H1 (cell line): ENCODE results near the gene DIP2B. TPM values are rescaled to one million over a fixed set of nuclear protein-coding genes. Genes with fewer than 3 reads are reported as not detected.

ENCODE experiments used
- CTCF ChIA-PET: fragments of 300-600 bp; sonication (Branson Sonifier 250); formaldehyde crosslinking; loops from one replicate; lab custom pipeline; 2021; ENCODE audit not compliant: partially characterized antibody; lab: Charles Lee
- POLR2A ChIA-PET: fragments of 300-600 bp; sonication (Branson Sonifier 250); formaldehyde crosslinking; loops from one replicate; lab custom pipeline; 2021; ENCODE audit warnings: inconsistent platforms; ENCODE audit not compliant: partially characterized antibody; lab: Charles Lee
- DNase-seq, 2 experiments: peaks; one replicate each; pipeline versions ENCODE4 v3.0.0 to v3.0.0-alpha.2; 2010 to 2022; ENCODE audit warnings: low spot score in 2 of 2, low read depth in 1 of 2, mixed read lengths in 1 of 2
- FAIRE-seq: peaks from 2 replicates; lab custom pipeline; 2011; peaks lifted over from hg19 to GRCh38; lab: Jason Lieb, UNC
- H2AFZ ChIP-seq: 2 replicates; pipeline ENCODE4 v1.8.1; 2012; ENCODE audit warnings: low read length, inconsistent platforms
- H2AK5ac ChIP-seq: 2 replicates; pipeline ENCODE4 v1.6.1; 2013; ENCODE audit warnings: low read depth, low read length
- H2BK120ac ChIP-seq: replicated peaks from 2 replicates; pipeline ENCODE3; 2013; ENCODE audit warnings: low read depth, low read length, inconsistent platforms
- H2BK12ac ChIP-seq: 2 replicates; pipeline ENCODE4 v1.6.1; 2013; ENCODE audit warnings: low read depth, low read length
- H2BK15ac ChIP-seq: 2 replicates; pipeline ENCODE4 v1.6.1; 2013; ENCODE audit warnings: low read length
- H2BK20ac ChIP-seq: 2 replicates; pipeline ENCODE4 v1.6.1; 2013; ENCODE audit warnings: low read length
- H2BK5ac ChIP-seq: 2 replicates; pipeline ENCODE4 v1.6.1; 2013; ENCODE audit warnings: low read depth, low read length
- H3K14ac ChIP-seq: 2 replicates; pipeline ENCODE4 v1.6.1; 2013; ENCODE audit warnings: inconsistent platforms; ENCODE audit not compliant: insufficient read length
- H3K18ac ChIP-seq: 2 replicates; pipeline ENCODE4 v1.6.1; 2013; ENCODE audit warnings: low read length; ENCODE audit errors: extremely low read depth
- H3K23ac ChIP-seq: 2 replicates; pipeline ENCODE4 v1.6.1; 2013; ENCODE audit warnings: inconsistent platforms; ENCODE audit not compliant: insufficient read length
- H3K23me2 ChIP-seq: 2 replicates; pipeline ENCODE4 v1.6.1; 2013; ENCODE audit warnings: low read depth, low read length
- H3K27ac ChIP-seq: 2 replicates; pipeline ENCODE4 v1.6.1; 2011; ENCODE audit warnings: low read depth, low read length, inconsistent platforms
- H3K27me3 ChIP-seq, 4 experiments: replicated peaks in 1 of 4; 1 replicate in 1 of 4; 2 replicates in 3 of 4; pipeline versions ENCODE4 v1.6.1 to v1.8.1; 2011 to 2013; ENCODE audit warnings: low read length in 3 of 4, mild to moderate bottlenecking in 3 of 4, inconsistent platforms in 2 of 4, mixed read lengths in 2 of 4, moderate library complexity in 1 of 4; ENCODE audit not compliant: control insufficient read depth in 3 of 4, insufficient read depth in 3 of 4; ENCODE audit errors: extremely low read depth in 1 of 4
- H3K36me3 ChIP-seq, 4 experiments: 2 replicates each; pipeline versions ENCODE4 v1.6.1 to v1.8.1; 2011 to 2013; ENCODE audit warnings: mild to moderate bottlenecking in 4 of 4, low read length in 3 of 4, moderate library complexity in 2 of 4, control low read depth in 1 of 4, inconsistent platforms in 1 of 4; ENCODE audit not compliant: insufficient read depth in 4 of 4, control insufficient read depth in 2 of 4
- H3K4ac ChIP-seq: replicated peaks from 2 replicates; pipeline ENCODE3; 2013; ENCODE audit warnings: low read length, low read depth, mixed read lengths, inconsistent platforms; ENCODE audit not compliant: insufficient read length
- H3K4me1 ChIP-seq, 4 experiments: replicated peaks in 1 of 4; 1 replicate in 1 of 4; 2 replicates in 3 of 4; pipeline versions ENCODE4 v1.6.1 to v1.8.1; 2011 to 2013; ENCODE audit warnings: low read length in 3 of 4, inconsistent platforms in 2 of 4, mixed read lengths in 1 of 4; ENCODE audit not compliant: insufficient read depth in 4 of 4, control insufficient read depth in 3 of 4
- H3K4me2 ChIP-seq, 2 experiments: 2 replicates each; pipeline versions ENCODE4 v1.6.1 to v1.8.1; 2011 to 2013; ENCODE audit warnings: low read depth in 2 of 2, low read length in 2 of 2, control low read depth in 1 of 2, inconsistent platforms in 1 of 2, mild to moderate bottlenecking in 1 of 2; ENCODE audit not compliant: insufficient read depth in 1 of 2
- H3K4me3 ChIP-seq, 4 experiments: fragments of 200-600, 300-600 bp in 1 of 4; sonication (generic), shearing (Covaris generic), sonication (Bioruptor Twin) in 1 of 4; 2 replicates each; pipeline versions ENCODE4 v1.5.1 to v1.8.1; 2011 to 2016; ENCODE audit warnings: low read length in 4 of 4, low read depth in 3 of 4, control low read depth in 2 of 4, inconsistent platforms in 2 of 4, mild to moderate bottlenecking in 2 of 4, mixed read lengths in 1 of 4, moderate library complexity in 1 of 4; ENCODE audit not compliant: insufficient read depth in 2 of 4; ENCODE audit errors: extremely low read depth in 1 of 4
- H3K56ac ChIP-seq: replicated peaks from 2 replicates; pipeline ENCODE3; 2013; ENCODE audit warnings: low read depth, mild to moderate bottlenecking, mixed read lengths, low read length, inconsistent platforms; ENCODE audit not compliant: insufficient read length
- H3K79me1 ChIP-seq: 2 replicates; pipeline ENCODE4 v1.6.1; 2013; ENCODE audit warnings: low read depth, low read length, control low read depth
- H3K79me2 ChIP-seq, 2 experiments: 2 replicates each; pipeline versions ENCODE4 v1.6.1 to v1.8.1; 2012 to 2013; ENCODE audit warnings: low read length in 2 of 2, mild to moderate bottlenecking in 2 of 2, inconsistent platforms in 1 of 2; ENCODE audit not compliant: insufficient read depth in 2 of 2, control insufficient read depth in 1 of 2
- H3K9ac ChIP-seq, 4 experiments: replicated peaks in 1 of 4; 1 replicate in 1 of 4; 2 replicates in 3 of 4; pipeline versions ENCODE4 v1.6.1 to v1.8.1; 2011 to 2013; ENCODE audit warnings: low read depth in 3 of 4, low read length in 3 of 4, control low read depth in 2 of 4, mild to moderate bottlenecking in 2 of 4, moderate library complexity in 2 of 4, inconsistent platforms in 1 of 4; ENCODE audit errors: extremely low read depth in 1 of 4
- H3K9me3 ChIP-seq, 2 experiments: 2 replicates each; pipeline versions ENCODE4 v1.6.1 to v1.8.1; 2012 to 2013; ENCODE audit warnings: mild to moderate bottlenecking in 2 of 2, moderate library complexity in 2 of 2, control low read depth in 1 of 2, inconsistent platforms in 1 of 2, low read depth in 1 of 2, low read length in 1 of 2, mixed read lengths in 1 of 2; ENCODE audit not compliant: insufficient read depth in 2 of 2
- H4K20me1 ChIP-seq, 2 experiments: replicated peaks in 1 of 2; 2 replicates each; pipeline versions ENCODE3 to v1.8.1; 2011 to 2013; ENCODE audit warnings: inconsistent platforms in 2 of 2, low read length in 2 of 2, mild to moderate bottlenecking in 1 of 2; ENCODE audit not compliant: insufficient read depth in 2 of 2, control insufficient read depth in 1 of 2
- H4K5ac ChIP-seq: 2 replicates; pipeline ENCODE4 v1.6.1; 2013; ENCODE audit warnings: low read length, low read depth, mixed read lengths, inconsistent platforms; ENCODE audit not compliant: insufficient read length
- H4K8ac ChIP-seq: 2 replicates; pipeline ENCODE4 v1.8.0; 2013; ENCODE audit warnings: mild to moderate bottlenecking, moderate library complexity, low read length, inconsistent platforms; ENCODE audit not compliant: insufficient read depth; ENCODE audit errors: extremely low read depth
- H4K91ac ChIP-seq: replicated peaks from 2 replicates; pipeline ENCODE3; 2013; ENCODE audit warnings: low read length, mixed read lengths, inconsistent platforms; ENCODE audit not compliant: insufficient read length
- WGBS, 2 experiments: shearing (Covaris generic) in 1 of 2; methylation state at CpG; one replicate each; pipeline versions ENCODE4 v1.1.6 to v1.1.7; 2013 to 2015; ENCODE audit warnings: low lambda C conversion rate in 2 of 2, mixed read lengths in 2 of 2, inconsistent platforms in 1 of 2, low coverage in 1 of 2, missing lambda C conversion rate in 1 of 2; ENCODE audit not compliant: insufficient replicate concordance in 2 of 2, insufficient coverage in 1 of 2, insufficient read length in 1 of 2; ENCODE audit errors: extremely low coverage in 1 of 2, missing lambda C conversion rate in 1 of 2; 5-methylcytosine and 5-hydroxymethylcytosine counted together
- polyA plus RNA-seq, 7 experiments: library from polyadenylated mRNA; depleted of rRNA in 3 of 7; stranded (reverse) in 5 of 7; unstranded in 2 of 7; fragments of >200 nt in 5 of 7; fragments of 200-250 nt in 2 of 7; gene quantifications; 1 replicate in 5 of 7; 2 replicates in 1 of 7; 4 replicates in 1 of 7; pipeline versions ENCODE4 v1.2.1 to v1.2.3, GENCODE V29; 2011 to 2013; ENCODE audit warnings: missing spikeins in 2 of 7, mixed read lengths in 2 of 7
- total RNA-seq: library from RNA; stranded (reverse); fragmentation: NEBNext Ultra II Directional; extraction: Animal tissue kit (Norgen Biotek cat#: 25700); gene quantifications from 2 replicates; pipeline ENCODE4 v1.2.1, GENCODE V29; 2021

Gene DIP2B
- total and polyA plus RNA-seq, 2 of the 8 experiments (the other 6 are each of a cell fraction or from before 2014, with no cell fraction given) = 11.1 to 29.6 TPM

GRCh38 chr12:50635857-50636256 lies 131.1 kb downstream of the DIP2B start:
- Histone ChIP-seq H3K9me3 (no peaks in the 10 kb centered on the region), H4K91ac (no peak overlapping the region), H3K9ac (no peak overlapping the region), H3K14ac (no peak overlapping the region), H3K4me3 (no peak overlapping the region), H3K36me3 (no peaks in the 10 kb centered on the region; a peak in 2 of 8 replicates), H3K23me2 (no peaks in the 10 kb centered on the region), H2AK5ac (no peak overlapping the region), H2AFZ (no peak overlapping the region), H2BK20ac (no peak overlapping the region), H3K27ac (no peak overlapping the region), H3K27me3 (no peaks in the 10 kb centered on the region), H4K20me1 (no peaks in the 10 kb centered on the region), H2BK120ac (no peak overlapping the region), H3K4me1 (no peaks in the 10 kb centered on the region), H2BK15ac (no peak overlapping the region), H4K8ac (no peak overlapping the region), H3K4ac (no peak overlapping the region), H3K23ac (no peak overlapping the region), H3K18ac (no peak overlapping the region), H3K4me2 (no peak overlapping the region), H3K79me2 (no peaks in the 10 kb centered on the region; a peak in 1 of 4 replicates), H2BK12ac (no peak overlapping the region), H4K5ac (no peak overlapping the region), H3K79me1 (peaks cover 2% of the 10 kb centered on the region; the same call in 1 of the 2 replicates), H3K56ac (no peak overlapping the region), H2BK5ac (no peak overlapping the region)
- 89% methylated on average over 4 of the region's 4 CpGs; no CpG with 5 or more reads in 1 of the 2 experiments for WGBS, 2 experiments
- CTCF ChIA-PET = interaction anchor here (0.6 to 2.1 kb wide), 5 partner anchors 8 to 131 kb away, joined by 3 to 10 read pairs (median 6); partner anchors contain the start of gene DIP2B
- no peak for DNase-seq
- no peak for FAIRE-seq
- POLR2A ChIA-PET = no interaction called here
